AG09319 (cell line): ENCODE results near the gene TRPM7.
A peak's percentile ranks its signal among the peaks of the same experiment; 100 is the strongest.
"Not testable (repeated sequence)": the region's sequence is repeated elsewhere in the genome, so short reads cannot be mapped to it uniquely, and the experiment has no call there.

ENCODE experiments used
- DNase-seq: peaks from one replicate; pipeline ENCODE4 v3.0.0-alpha.2; 2010; ENCODE audit warnings: low read depth; ENCODE audit errors: extremely low read depth
- TF ChIP-seq, protein P1 (sequence below): IDR thresholded peaks from 2 replicates; pipeline ENCODE4 v1.5.1; 2011; ENCODE audit warnings: low read depth, mild to moderate bottlenecking, inconsistent platforms, low read length, moderate library complexity

The TRPM7 gene

DNA sequence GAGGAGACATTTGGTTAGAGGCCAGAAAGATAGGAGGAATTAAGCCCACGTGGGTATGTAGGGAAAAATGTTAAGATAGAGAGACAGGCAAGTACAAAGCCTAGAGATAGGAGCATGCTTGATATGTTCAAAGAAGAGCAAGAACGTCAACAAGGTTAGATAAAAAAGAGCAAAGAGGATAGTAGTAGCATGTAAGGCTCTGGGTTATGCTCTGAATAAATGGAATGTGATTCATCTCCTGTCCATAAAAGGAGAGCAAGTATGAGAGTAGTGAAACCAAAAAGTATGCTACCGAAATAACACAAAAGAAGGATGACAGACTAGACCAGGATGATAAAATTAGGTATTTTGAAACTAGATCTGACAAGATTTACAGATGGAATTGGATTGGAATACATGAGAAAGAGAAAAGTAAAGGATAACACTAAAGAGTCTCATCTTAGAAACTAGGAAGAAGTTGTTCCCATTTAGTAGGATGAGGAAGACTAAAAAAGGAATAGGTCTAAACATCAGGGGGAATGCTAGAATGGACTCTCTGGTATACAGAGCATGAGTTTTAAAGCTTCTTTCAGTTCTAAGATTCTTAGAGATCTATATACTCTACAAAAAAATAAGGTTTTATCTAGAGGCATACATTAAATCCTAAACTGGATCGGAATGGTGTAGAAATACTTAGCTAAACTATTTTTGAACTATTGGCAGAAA, 59.1 kb downstream of the TRPM7 start:
- DNase-seq: no peak

DNA sequence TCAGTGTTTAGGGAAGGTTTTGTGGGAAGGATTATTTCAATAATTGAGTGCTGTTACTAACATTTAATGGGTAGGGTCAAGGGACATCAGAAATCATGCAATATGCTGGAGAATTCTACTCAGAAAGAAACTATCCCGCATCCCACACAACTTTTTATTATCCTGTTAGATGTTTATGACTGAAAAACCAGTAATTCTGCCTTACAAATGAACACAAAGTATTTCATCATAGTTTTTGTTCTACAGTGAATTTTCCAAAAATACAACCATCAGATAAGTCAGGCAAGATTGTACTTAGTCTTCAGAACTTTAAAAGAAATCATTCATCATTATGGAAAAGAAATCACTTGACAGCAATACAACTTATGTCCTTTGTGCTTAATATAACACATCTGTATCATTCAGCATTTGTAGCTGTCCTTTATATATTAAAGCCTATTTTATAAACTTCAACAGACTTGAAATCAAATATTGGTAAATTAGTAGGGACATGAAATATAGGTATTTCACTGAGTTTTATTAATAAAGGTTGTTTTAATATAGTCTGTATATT, 61.9 kb downstream of the TRPM7 start:
- TF ChIP-seq, protein P1, sequence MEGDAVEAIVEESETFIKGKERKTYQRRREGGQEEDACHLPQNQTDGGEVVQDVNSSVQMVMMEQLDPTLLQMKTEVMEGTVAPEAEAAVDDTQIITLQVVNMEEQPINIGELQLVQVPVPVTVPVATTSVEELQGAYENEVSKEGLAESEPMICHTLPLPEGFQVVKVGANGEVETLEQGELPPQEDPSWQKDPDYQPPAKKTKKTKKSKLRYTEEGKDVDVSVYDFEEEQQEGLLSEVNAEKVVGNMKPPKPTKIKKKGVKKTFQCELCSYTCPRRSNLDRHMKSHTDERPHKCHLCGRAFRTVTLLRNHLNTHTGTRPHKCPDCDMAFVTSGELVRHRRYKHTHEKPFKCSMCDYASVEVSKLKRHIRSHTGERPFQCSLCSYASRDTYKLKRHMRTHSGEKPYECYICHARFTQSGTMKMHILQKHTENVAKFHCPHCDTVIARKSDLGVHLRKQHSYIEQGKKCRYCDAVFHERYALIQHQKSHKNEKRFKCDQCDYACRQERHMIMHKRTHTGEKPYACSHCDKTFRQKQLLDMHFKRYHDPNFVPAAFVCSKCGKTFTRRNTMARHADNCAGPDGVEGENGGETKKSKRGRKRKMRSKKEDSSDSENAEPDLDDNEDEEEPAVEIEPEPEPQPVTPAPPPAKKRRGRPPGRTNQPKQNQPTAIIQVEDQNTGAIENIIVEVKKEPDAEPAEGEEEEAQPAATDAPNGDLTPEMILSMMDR: no peak
- DNase-seq: no peak

More for the DNA sequence above, 59.1 kb downstream of the TRPM7 start:
- TF ChIP-seq, protein P1: no peak

DNA sequence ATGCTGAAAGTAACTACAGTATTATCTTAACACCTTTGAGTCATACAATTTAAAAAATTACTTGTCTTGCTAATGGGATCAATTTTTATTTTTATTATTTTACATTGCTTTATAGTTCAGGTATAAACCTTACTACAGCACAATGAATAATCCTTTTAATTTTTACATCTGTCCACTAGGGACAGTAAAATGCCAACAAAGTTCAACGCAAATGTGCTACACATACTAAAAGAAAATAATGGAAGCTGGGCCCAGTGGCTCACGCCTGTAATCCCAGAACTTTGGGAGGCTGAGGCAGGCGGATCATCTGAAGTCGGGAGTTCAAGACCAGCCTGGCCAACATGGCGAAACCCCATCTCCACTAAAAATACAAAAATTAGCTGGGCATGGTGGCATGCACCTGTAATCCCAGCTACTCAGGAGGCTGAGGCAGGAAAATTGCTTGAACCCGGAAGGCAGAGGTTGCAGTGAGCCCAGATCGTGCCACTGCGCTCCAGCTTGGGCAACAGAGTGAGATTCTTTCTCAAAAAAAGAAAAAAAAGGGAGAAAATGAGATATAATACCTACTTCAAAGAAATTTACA, 64.1 kb downstream of the TRPM7 start:
- TF ChIP-seq, protein P1: peak; percentile 20
- DNase-seq: not testable (repeated sequence)

DNA sequence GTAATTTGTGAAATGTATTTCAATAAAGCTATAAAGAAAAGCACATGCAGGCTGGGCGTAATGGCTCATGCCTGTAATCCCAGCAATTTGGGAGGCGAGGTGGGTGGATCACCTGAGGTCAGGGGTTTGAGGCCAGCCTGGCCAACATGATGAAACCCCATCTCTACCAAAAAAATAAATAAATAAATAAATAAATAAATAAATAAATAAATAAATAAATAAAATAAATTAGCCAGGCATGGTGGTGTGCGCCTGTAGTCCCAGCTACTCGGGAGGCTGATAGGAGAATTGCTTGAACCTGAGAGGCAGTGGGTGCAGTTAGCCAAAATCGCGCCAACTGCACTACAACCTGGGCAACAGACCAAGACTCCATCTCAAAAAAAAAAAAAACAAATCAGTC, 69.6 kb downstream of the TRPM7 start:
- DNase-seq: not testable (repeated sequence)

DNA sequence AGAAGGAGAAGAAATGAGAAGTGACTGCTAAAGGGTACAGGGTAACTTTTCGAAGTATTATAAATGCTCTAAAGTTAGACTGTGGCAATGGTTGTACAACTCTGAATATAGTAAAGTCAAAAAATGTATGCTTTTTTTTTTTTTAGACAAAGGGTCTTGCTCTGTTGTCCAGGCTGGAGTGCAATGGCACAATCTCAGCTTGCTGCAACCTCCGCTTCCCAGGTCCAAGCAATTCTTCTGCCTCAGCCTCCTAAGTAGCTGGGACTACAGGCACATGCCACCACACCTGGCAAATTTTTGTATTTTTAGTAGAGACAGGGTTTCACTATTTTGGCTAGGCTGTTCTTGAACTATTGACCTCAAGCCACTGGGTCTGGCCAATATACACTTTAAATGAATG, 70.0 kb downstream of the TRPM7 start:
- not testable (repeated sequence) for DNase-seq

DNA sequence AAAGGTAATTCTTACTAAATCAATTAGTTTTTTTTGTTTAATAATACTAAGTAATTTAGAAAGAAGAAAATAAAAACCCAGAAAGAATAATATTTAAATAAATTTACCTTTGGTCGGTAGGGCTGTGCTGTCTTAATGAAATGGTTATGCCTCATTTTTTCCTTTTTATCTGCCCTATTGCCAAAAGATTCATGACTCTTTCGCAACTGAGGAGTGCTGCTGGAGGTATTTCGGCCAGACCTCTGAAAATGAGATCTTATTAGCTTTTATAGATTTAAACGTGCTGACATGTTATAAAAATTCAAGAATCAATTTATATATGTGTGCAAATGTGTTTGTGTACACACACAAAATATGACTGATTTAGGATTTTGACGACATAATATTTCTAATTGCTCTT, 73.0 kb downstream of the TRPM7 start:
- DNase-seq: no peak
- TF ChIP-seq, protein P1: no peak

DNA sequence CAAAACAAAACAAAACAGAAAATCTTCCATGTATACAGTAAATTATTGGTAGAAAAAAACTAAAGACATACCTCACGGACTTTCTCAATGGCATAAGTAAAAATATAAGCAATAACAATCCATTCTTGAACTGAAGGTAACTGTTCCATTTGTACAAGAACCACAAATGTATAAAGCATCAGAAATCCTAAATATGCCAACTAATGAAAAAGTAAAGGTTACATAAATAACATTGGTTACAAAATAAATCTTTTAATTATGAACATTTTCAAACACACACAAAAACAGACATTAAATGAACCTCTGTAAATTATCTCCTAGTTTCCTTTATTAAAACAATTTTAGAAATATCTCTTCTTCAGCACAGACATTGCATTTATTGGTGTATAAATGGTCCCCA, 79.5 kb downstream of the TRPM7 start:
- DNase-seq: no peak
- TF ChIP-seq, protein P1: no peak

DNA sequence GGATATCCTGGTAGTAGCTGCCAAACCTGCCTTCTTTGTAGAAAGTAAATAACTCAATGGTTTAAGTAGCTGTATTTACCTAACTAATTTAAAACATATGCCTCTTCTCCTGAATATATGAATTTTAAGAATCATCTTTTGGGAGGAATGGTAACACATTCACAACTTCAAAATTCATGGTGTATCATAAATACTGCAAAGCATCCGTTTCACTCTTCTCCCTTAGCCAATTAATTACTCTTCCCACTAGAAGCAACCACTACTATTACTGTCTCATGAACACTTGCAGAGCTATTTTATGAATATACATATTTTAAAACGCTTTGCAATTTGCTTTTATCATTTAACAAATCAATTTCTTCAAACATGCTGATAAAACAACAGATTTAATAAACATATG, 81.1 kb downstream of the TRPM7 start:
- DNase-seq: no peak
- TF ChIP-seq, protein P1: no peak

DNA sequence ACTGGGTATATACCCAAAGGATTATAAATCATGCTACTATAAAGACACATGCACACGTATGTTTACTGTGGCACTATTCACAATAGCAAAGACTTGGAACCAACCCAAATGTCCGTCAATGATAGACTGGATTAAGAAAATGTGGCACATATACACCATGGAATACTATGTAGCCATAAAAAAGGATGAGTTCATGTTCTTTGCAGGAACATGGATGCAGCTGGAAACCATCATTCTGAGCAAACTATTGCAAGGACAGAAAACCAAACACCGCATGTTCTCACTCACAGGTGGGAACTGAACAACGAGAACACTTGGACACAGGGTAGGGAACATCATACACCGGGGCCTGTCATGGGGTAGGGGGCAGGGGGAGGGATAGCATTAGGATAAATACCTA, 84.6 kb downstream of the TRPM7 start:
- not testable (repeated sequence) for DNase-seq
